ENCODE measurements around the gene NDUFA13. TPM values are rescaled to one million over a fixed set of nuclear protein-coding genes. Genes with fewer than 3 reads are reported as not detected.

The NDUFA13 gene
- total RNA-seq, 1 experiment from 2014 or later: 489 TPM

DNA sequence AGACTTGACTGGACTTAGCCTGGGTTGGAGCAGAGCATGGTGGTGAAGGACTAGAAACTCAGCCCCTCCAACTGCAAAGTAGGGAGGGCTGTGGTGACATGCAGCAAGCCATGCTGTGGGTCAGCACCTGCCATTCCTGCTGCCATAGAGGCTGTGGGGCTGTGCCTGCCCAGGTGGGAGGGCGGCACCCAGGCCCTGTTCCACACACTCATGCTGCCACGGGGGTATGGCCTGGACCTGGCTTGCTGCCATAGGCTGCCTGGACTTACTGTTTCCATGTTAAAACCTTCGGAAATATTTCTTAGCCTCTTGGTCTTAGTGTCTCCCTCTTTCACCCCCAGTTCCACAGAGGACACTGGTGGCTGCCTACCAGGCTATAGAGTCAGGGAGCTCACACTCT lies 51.4 kb downstream of the NDUFA13 start:
- H3K18ac ChIP-seq (ENCODE audit: insufficient read length, low read depth, low read length): no peak overlapping the region
- no peak overlapping the region for H2AFZ ChIP-seq (ENCODE audit: low read length)
- H3K23me2 ChIP-seq (ENCODE audit: insufficient read length, low read depth, low read length, poor library complexity, severe bottlenecking): no peaks in the 10 kb centered on the region
- no peak overlapping the region for H4K5ac ChIP-seq (ENCODE audit: insufficient read length, low read depth, low read length)
- no peak overlapping the region for H3T11ph ChIP-seq (ENCODE audit: low read length)
- H3K4me2 ChIP-seq (ENCODE audit: insufficient read depth, insufficient read length, low read length): no peak overlapping the region
- H3K4me1 ChIP-seq (ENCODE audit: insufficient read depth, low read length): no peaks in the 10 kb centered on the region
- no peak overlapping the region for H2BK12ac ChIP-seq (ENCODE audit: insufficient read length, low read depth, low read length)
- H3K4me1 Mint-ChIP-seq: peaks cover 8 to 10% of the 10 kb centered on the region in 2 experiments; a peak in 3 of 4 replicates
- H2BK120ac ChIP-seq (ENCODE audit: low read depth, low read length, poor library complexity, severe bottlenecking): no peak overlapping the region
- no CpG with 5 or more reads among the region's 3 CpGs for WGBS (ENCODE audit: extremely low coverage, insufficient read length, low lambda C conversion rate)
- no peak overlapping the region for H2BK5ac ChIP-seq (ENCODE audit: insufficient read length, low read length)
- H2BK15ac ChIP-seq (ENCODE audit: low read depth, low read length): no peak overlapping the region
- H4K8ac ChIP-seq (replicated peaks; ENCODE audit: insufficient read length, low read depth, low read length): no peak overlapping the region
- no peak overlapping the region for H2AK5ac ChIP-seq (ENCODE audit: insufficient read length, low read length)
- H3K79me2 ChIP-seq (ENCODE audit: insufficient read depth, low read length): no peaks in the 10 kb centered on the region
- H3K9me3 ChIP-seq (ENCODE audit: control insufficient read depth, low read depth, low read length): no peaks in the 10 kb centered on the region
- no peak overlapping the region for H2BK20ac ChIP-seq (ENCODE audit: low read depth, low read length, poor library complexity, severe bottlenecking)
- no peak for DNase-seq
- no peaks in the 10 kb centered on the region for H4K20me1 ChIP-seq (ENCODE audit: control insufficient read depth, insufficient read depth, insufficient read length)
- no peaks in the 10 kb centered on the region for H3K27me3 ChIP-seq (ENCODE audit: insufficient read depth, low read length)
- H3K27ac ChIP-seq (ENCODE audit: insufficient read length, low read depth, low read length): no peak overlapping the region
- no peak overlapping the region for H3K56ac ChIP-seq (ENCODE audit: insufficient read length, low read depth, low read length)
- no peak overlapping the region for H4K91ac ChIP-seq (ENCODE audit: insufficient read length, low read depth, low read length)
- H3K4me3 Mint-ChIP-seq: no peak overlapping the region
- TF ChIP-seq CTCF (conservative IDR thresholded peaks at IDR 0.05): no peak
- no peak overlapping the region for H3K23ac ChIP-seq (ENCODE audit: insufficient read length, low read depth, low read length)
- no peak overlapping the region for H3K4ac ChIP-seq (ENCODE audit: low read depth, low read length)
- no peak overlapping the region for H3K9ac ChIP-seq (ENCODE audit: extremely low read depth, insufficient read length, low read length)
- no peaks in the 10 kb centered on the region for H3K79me1 ChIP-seq (ENCODE audit: insufficient read depth, low read depth, low read length, poor library complexity, severe bottlenecking)
- H3K36me3 Mint-ChIP-seq (ENCODE audit: insufficient read depth in 1 of 3, low read depth in 3 of 3): peaks cover 15 to 21% (median 15%) of the 10 kb centered on the region in 3 experiments
- peaks cover 0 to 3% of the 10 kb centered on the region in 2 experiments; a peak in 1 of 5 replicates for H3K9me3 Mint-ChIP-seq
- H3K14ac ChIP-seq (ENCODE audit: insufficient read depth, low read length): no peak overlapping the region
- H3K27ac Mint-ChIP-seq: no peak overlapping the region
- H3K27me3 Mint-ChIP-seq (ENCODE audit: low read depth): peaks cover under 1% of the 10 kb centered on the region; the same call in 1 of the 2 replicates

Measured in H9 (cell line).